ENCODE measurements around the gene MAN1C1. TPM values are rescaled to one million over a fixed set of nuclear protein-coding genes. Genes with fewer than 3 reads are reported as not detected.
"Not testable (repeated sequence)": the region's sequence is repeated elsewhere in the genome, so short reads cannot be mapped to it uniquely, and the experiment has no call there.

MAN1C1 gene
- polyA plus RNA-seq, 4 donors = 11.5 to 17.5 (median 16.3) TPM

GRCh38 chr1:25694167-25695007, 77.8 kb downstream of the MAN1C1 start:
- DNase-seq (ENCODE audit: low read depth in 4 of 4, low spot score in 3 of 4) = peak in 1 of 4 donors; percentile 66

GRCh38 chr1:25695090-25695770, 78.6 kb downstream of the MAN1C1 start:
- no peak for DNase-seq (ENCODE audit: low read depth in 4 of 4, low spot score in 3 of 4)

- no peak for DNase-seq (ENCODE audit: low read depth in 4 of 4, low spot score in 3 of 4)
Observed at GRCh38 chr1:25695771-25696311, 79.2 kb downstream of the MAN1C1 start.

GRCh38 chr1:25696643-25697042, 80.1 kb downstream of the MAN1C1 start:
- not testable (repeated sequence) for DNase-seq (ENCODE audit: low read depth in 4 of 4, low spot score in 3 of 4)

GRCh38 chr1:25697435-25698217, 81.0 kb downstream of the MAN1C1 start:
- DNase-seq (ENCODE audit: low read depth in 4 of 4, low spot score in 3 of 4) = no peak

- DNase-seq (ENCODE audit: low read depth in 4 of 4, low spot score in 3 of 4) = no peak
Observed at GRCh38 chr1:25698252-25698651, 81.7 kb downstream of the MAN1C1 start.

GRCh38 chr1:25699059-25699458, 82.5 kb downstream of the MAN1C1 start:
- DNase-seq (ENCODE audit: low read depth in 4 of 4, low spot score in 3 of 4) = not testable (repeated sequence)

- DNase-seq (ENCODE audit: low read depth in 4 of 4, low spot score in 3 of 4) = no peak
Observed at GRCh38 chr1:25699500-25700143, 83.0 kb downstream of the MAN1C1 start.

GRCh38 chr1:25700144-25700523, 83.5 kb downstream of the MAN1C1 start:
- no peak for DNase-seq (ENCODE audit: low read depth in 4 of 4, low spot score in 3 of 4)

GRCh38 chr1:25700626-25701025, 84.0 kb downstream of the MAN1C1 start:
- no peak for DNase-seq (ENCODE audit: low read depth in 4 of 4, low spot score in 3 of 4)

GRCh38 chr1:25701030-25701785, 84.6 kb downstream of the MAN1C1 start:
- DNase-seq (ENCODE audit: low read depth in 4 of 4, low spot score in 3 of 4) = no peak

- DNase-seq (ENCODE audit: low read depth in 4 of 4, low spot score in 3 of 4) = no peak
Observed at GRCh38 chr1:25702101-25702775, 85.6 kb downstream of the MAN1C1 start.

GRCh38 chr1:25703041-25703440, 86.5 kb downstream of the MAN1C1 start:
- DNase-seq (ENCODE audit: low read depth in 4 of 4, low spot score in 3 of 4) = no peak

GRCh38 chr1:25703671-25704266, 87.2 kb downstream of the MAN1C1 start:
- no peak for DNase-seq (ENCODE audit: low read depth in 4 of 4, low spot score in 3 of 4)

GRCh38 chr1:25704267-25704691, 87.7 kb downstream of the MAN1C1 start:
- DNase-seq (ENCODE audit: low read depth in 4 of 4, low spot score in 3 of 4) = no peak

- DNase-seq (ENCODE audit: low read depth in 4 of 4, low spot score in 3 of 4) = no peak
Observed at GRCh38 chr1:25705699-25706098, 89.1 kb downstream of the MAN1C1 start.

GRCh38 chr1:25706146-25707089, 89.8 kb downstream of the MAN1C1 start:
- no peak for DNase-seq (ENCODE audit: low read depth in 4 of 4, low spot score in 3 of 4)

Data from left renal pelvis (tissue), 4 donors.